Measurements from ENCODE around the gene IL10RA.

Gene IL10RA

GRCh38 chr11:118008271-118008911 lies 22.2 kb downstream of the IL10RA start:
- DNase-seq: no peak

- DNase-seq: no peak
Observed at GRCh38 chr11:118009864-118010737, 23.9 kb downstream of the IL10RA start.

- DNase-seq: no peak
Observed at GRCh38 chr11:118010738-118011461, 24.7 kb downstream of the IL10RA start.

DNA sequence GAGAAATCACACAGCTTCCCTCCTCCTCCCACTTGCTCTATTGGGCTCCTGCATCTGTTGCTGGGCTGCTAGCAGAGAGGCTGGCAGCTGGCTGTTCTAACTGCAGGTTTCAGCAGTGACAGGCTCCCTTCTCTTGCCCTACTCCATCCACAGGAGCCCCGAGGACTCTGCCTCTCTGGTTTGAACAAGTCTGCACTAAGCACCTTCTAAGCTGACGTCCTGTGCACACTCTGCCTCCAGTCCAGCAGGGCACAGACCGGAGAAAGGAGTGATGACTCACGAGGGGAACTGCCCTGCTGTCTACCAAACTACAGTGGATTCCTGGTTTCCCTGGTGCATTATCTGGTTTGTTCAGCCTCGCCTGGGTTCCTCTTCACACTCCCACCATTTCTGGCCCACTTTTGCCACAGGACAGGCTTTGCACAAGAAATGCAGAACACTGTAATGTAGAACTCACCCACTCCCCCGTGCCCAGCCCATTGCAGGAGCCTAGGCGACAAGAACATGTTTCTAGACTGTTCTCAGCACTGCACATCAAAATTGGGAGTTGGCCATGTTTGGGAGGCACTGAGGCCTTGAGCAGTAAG lies 26.0 kb downstream of the IL10RA start:
- no peak for DNase-seq

DNA sequence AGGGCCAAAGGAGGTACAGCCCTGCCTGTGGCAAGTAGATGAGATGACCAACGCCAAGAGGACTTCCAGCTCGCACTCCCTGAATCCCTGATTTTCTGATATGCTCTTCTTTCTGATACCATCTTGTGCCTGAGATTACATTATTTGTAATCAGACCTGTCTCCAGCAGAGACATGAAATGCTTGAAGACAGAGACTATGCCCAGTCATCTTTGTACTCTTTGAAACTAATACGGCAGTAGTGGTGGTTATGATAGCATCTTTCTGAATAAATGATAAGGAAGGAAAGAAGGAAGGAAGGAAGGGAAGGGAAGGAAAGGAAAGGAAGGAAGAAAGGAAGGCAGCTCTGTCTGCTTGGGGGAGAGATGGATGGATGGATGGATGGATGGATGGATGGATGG lies 27.8 kb downstream of the IL10RA start:
- DNase-seq: no peak

DNA sequence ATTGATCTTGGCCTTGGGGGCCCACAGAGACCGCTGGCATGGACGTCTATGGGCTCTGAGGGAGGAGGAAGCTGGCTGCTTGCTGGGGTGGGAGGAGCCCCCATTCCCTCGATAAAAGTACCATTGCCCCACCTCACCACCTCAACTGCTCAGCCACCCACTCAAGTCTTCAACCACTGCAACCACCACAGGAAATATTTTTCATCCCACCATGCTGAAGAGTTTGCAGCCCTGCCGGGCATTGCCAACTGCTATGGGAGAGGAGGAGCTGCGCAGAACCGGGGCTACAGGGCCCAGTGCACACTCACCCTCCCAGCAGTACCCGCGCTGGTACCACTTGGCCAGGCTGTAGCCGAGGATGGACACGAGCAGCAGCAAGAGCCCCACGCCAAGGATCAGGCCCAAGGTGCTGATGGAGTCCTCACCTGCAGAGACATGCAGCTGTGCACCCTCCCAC lies 29.2 kb downstream of the IL10RA start:
- DNase-seq: no peak

DNA sequence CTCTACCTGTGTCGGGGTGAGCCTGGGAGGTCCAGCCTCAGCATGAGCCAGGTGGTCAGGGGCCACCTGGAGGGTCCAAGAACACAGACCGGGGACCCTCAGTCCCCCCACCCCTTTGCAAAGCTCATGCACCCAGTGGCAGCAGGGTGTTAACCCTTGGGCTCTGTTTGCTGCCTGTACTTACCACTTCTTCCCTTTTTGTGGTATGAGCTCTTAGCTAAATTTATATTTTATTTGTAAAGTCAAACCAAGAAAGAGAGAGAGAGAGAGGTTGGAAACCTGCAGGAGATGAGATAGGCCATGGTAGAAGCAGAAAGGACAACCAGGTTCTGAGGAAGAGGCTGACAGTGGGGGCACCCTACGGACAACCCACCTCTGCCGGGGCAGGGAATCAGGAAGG lies 29.9 kb downstream of the IL10RA start:
- DNase-seq: no peak

DNA sequence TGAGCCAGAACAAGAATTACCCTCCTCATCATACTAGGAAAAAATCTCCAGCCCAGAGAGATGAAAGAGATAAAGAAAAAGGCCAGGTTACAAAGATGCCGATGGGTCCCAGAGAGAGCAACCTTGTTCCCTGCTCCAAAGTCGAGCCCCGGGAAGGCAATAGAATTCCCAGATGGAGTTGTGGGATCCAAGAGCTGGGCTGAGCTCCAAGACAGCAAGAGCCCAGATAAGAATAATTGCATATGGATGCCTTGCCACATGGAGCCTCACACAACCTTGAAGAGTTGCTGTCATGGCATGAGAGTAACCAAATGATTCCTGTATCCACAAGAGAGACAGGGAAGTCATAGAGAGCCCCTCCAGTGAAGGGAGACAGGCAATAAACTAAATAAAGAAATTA lies 30.9 kb downstream of the IL10RA start:
- no peak for DNase-seq

GRCh38 chr11:118017631-118018315 lies 31.6 kb downstream of the IL10RA start:
- no peak for DNase-seq

GRCh38 chr11:118018401-118018800 lies 32.2 kb downstream of the IL10RA start:
- DNase-seq: no peak

GRCh38 chr11:118021146-118021545 lies 35.0 kb downstream of the IL10RA start:
- no peak for DNase-seq

DNA sequence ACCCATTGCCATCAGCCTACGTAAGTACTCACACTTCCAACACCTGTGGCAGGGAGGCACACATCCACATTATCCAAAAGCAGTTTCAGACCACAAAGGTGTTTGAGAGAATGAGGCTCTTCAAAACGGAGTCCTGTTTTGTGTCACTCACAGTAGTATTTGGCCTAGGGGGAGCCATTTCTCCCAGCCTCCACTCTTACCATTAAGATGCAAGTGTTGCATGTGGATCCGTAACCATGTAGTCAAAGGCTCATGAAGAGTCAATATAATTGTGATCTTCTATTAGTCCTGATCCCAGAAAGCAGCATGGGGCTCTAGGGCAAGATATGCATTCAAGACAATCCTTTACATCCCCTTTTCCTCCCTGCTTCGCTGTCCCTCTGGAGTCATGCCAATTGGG lies 41.5 kb downstream of the IL10RA start:
- no peak for DNase-seq

DNA sequence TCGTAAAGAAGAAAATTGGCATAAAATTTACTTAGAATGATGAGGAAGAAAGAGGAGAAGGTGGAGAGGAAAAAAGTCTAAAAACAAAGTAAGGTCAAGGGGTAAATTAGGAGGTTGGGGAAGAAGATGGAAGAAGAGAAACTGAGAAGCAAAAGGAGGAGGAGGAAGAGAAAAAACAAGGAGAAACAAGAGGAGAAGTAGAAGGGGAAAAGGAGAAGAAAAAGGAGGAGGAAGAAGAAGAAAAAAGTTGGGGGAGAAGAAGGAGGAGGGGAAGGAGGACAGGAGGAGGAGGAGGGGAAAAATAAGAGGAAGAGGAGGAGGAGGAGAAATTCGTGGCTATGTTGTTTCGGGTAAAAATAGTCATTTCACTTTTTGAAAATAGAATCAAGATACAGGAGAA lies 42.4 kb downstream of the IL10RA start:
- no peak for DNase-seq

- no peak for DNase-seq
Observed at GRCh38 chr11:118033443-118033842, 47.2 kb downstream of the IL10RA start.

GRCh38 chr11:118042141-118042540 lies 55.9 kb downstream of the IL10RA start:
- no peak for DNase-seq

DNA sequence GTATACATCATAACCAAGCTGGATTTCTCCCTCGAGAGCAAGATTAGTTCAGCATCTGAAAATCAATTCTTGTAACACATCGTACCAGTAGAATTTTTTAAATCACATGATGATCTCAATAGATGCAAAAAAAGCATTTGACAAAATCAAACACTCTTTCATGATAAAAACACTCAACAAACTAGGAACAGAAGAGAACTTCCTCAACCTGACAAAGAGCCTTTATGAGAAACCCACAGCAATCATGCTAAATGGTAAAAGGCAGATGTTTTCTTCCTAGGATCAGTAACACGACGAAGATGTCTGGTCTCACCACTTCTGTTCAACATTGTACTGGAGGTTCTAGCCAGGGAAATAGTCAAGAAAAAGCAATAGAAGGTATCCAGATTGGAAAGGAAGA lies 56.6 kb downstream of the IL10RA start:
- no peak for DNase-seq

DNA sequence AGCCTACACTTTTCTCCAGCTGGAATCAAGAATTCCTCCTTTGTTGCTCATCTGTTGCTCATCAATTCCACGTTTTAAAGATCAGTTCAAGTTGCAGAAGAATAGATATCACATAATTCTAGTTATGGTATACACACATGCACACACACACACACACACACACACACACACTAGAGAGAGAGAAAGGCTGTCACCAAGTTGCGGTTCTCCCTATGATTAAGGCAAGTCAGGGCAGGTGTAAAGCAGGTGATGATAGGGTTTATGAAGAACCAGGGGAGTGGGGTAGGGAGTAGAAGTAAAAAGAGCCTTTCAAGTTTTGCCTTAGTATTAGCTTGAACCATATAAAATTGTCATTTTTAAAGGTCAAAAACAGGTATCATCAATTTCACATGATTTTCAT lies 59.0 kb downstream of the IL10RA start:
- DNase-seq: no peak

- no peak for DNase-seq
Observed at GRCh38 chr11:118046051-118046963, 60.1 kb downstream of the IL10RA start.

- no peak for DNase-seq
Observed at GRCh38 chr11:118046964-118047700, 60.9 kb downstream of the IL10RA start.

GRCh38 chr11:118047749-118048148 lies 61.6 kb downstream of the IL10RA start:
- DNase-seq: no peak

All from NCI-H1694 (cell line).